Epithelial cell of prostate (primary cell): ENCODE data around the gene FBXL20.
"Not testable (repeated sequence)": the region's sequence is repeated elsewhere in the genome, so short reads cannot be mapped to it uniquely, and the experiment has no call there.

Experiments
- DNase-seq: peaks from one replicate; pipeline ENCODE4 v3.0.0-alpha.2; 2011; ENCODE audit warnings: low read depth, low spot score
- H3K27ac ChIP-seq: fragments of 450-650 bp; 2 replicates; pipeline ENCODE4 v1.5.1; 2017; ENCODE audit warnings: mild to moderate bottlenecking

Gene FBXL20, protein sequence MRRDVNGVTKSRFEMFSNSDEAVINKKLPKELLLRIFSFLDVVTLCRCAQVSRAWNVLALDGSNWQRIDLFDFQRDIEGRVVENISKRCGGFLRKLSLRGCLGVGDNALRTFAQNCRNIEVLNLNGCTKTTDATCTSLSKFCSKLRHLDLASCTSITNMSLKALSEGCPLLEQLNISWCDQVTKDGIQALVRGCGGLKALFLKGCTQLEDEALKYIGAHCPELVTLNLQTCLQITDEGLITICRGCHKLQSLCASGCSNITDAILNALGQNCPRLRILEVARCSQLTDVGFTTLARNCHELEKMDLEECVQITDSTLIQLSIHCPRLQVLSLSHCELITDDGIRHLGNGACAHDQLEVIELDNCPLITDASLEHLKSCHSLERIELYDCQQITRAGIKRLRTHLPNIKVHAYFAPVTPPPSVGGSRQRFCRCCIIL

DNA sequence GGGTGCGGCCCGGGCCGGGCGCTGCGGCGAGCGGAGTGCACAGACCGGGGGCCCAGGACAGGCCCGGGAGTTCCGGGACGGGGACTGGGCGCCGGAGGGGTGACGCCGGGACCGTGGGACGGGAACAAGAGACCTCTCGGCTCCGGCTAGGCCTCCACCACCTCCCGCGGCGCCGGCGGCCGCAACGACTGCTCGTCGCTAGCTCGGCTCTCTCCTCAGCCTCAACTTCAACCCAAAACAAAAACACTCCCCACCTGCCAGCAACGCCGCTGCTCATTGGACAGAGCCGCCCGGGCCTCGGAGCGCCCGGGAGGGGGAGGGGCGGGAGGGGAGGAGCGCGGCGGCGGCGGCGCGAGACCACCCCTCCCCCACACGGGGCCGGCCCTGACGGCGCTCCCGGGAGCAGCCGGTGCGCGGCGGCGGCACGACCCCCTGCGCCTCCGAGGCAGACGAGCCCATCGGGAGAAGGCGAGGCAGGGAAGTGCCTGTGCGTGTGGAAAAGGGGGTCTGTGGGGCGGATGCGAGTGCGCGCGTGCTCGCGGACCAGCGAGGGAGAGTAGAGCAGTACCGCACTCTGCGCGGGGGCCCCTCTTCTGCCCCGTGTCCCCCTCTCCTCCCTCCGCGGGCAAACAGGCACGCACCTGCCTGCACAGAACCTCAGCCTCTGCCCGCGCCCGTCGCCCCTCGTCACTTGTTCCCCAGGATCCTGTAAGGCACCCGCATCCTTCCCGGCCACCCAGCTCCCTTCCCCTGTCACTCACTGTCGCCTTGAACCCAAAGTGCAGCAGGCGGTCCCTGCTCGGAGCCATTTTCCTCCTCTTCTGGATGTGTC is at the start of gene FBXL20:
FBXL20 (minus strand) TSS at position 215 of the 832 bp plus-strand sequence. CDS start 224 bp downstream, outside the sequence.
- DNase-seq = peak; percentile 26
- H3K27ac ChIP-seq = peak within 1 kb of the TSS; percentile 50

DNA sequence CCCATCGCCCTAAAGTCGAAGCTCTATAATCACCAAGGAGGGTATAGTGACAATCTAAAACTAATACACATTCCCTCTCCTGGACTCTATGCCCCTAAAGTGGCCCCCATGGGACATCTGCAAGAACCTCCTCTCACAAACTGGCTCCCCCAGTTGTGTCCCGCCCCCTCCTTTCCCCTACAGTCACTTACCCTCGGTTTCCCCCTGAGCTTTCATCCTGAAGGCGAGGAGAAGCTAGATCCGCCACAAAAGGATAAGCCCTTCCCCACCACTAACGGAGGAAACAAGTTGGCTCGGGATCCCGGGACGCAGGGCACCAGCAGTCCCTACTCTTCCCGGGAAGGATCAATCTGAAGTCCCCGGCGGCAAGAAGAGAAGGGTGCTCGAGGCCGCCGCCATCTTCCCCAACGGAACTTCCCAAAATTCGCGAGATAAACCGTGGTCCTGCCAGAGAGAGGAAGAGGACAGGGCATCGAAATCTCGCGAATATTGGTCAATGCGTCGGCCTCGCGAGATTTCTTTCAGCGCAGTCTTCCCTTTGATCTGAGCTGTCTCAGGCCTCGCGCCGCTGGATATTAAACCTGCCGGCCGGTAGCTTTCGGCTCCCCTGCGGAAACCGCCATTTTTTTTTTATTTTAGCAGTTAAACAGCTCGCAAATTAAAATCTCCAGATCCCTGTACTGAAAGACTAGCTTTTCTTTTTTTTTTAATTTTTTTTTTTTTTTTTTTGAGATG is 49.6 kb upstream of the FBXL20 start, which contains the start of gene MED1:
MED1 (minus strand) TSS at position 417 of the 735 bp plus-strand sequence; CDS start at position 216, 201 bp downstream.
- peak; percentile 92 for DNase-seq
- peak within 1 kb of the TSS; percentile 68 for H3K27ac ChIP-seq

DNA sequence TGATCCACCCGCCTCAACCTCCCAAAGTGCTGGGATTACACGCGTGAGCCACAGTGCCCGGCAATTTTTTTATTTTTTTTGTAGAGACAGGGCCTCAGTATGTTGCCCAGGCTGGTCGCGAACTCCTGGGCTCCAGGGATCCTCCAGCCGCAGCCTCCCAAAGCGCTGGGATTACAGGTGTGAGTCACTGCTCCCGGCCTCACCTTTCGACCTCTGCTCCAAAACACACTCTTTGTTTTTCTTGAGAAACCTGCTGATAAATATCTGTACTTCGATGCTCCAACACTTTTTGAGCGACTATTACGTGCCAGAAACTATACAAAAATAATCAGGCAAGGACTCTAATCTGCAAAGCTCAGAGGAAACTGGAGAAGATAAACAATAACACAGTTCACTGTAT is 48.6 kb upstream of the FBXL20 start:
- no peak for DNase-seq
- H3K27ac ChIP-seq = no peak overlapping the region

DNA sequence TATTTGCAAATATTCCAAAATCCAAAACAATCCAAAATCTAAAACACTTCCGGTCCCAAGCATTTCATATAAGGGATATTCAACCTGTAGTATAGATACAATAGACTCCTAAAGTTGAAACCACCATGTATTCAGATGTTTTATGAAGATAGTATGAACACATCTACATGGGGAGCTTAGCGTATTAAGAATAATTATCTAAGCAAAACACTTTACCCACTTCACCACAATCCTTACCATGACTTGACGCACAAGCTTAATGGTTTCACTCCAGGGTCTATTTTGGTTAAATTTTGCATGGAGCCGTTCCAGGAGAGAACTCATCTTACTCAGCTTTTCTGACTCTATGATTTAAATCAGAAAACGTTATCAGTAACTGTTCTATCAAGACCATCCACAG is 46.1 kb upstream of the FBXL20 start:
- no peak for DNase-seq
- H3K27ac ChIP-seq = no peak overlapping the region

DNA sequence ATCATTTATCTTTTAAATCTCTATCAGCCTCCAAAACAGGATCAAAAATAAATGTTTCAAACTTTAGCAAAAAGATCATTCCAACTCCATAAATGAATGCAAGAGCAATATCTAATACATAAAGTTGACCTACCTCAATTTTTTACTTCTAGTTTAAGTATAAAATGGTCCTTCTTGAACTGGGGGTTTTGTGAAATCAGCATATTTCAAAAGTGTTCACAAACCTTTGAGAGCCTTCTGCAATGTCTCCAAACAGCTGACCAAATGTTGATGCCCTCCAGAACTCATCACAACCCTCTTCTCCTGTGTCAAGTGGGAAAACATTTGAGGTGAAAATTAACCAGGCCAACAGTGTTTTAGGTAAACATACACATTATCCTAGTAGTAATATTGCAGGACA is 41.9 kb upstream of the FBXL20 start:
- no peak for DNase-seq
- no peak overlapping the region for H3K27ac ChIP-seq

DNA sequence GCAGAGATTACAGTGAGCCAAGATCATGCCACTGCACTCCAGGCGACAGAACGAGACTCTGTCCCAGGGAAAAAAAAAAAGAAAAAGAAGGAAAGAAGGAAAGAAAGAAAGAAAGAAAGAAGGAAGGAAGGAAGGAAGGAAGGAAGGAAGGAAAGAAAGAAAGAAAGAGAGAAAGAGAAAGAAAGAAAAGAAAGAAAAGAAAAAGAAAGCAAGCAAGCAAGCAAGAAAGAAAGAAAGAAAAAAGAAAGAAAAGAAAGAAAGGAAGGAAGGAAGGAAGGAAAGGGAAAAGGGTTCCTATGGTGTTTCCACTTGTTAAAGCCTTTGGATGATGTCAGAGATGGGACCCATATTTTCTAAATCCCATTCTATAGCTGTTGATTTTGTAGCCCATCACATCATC is 38.4 kb upstream of the FBXL20 start:
- not testable (repeated sequence) for DNase-seq, H3K27ac ChIP-seq

DNA sequence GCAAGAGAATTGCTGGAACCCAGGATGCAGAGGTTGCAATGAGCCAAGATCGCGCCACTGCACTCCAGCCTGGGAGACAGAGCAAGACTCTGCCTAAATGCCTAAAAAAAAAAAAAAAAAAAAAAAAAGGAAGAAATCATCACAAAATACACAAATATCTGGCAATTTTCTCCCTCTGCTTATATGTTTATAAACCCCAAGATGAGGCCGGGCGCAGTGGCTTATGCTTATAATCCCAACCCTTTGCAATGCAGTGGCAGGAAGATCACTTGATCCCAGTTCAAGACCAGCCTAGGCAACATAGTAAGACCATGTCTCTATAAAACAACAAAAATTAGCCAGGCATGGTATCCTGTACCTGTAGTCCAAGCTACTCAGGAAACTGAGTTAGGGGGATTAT is 28.2 kb upstream of the FBXL20 start:
- no peak for DNase-seq
- no peak overlapping the region for H3K27ac ChIP-seq

DNA sequence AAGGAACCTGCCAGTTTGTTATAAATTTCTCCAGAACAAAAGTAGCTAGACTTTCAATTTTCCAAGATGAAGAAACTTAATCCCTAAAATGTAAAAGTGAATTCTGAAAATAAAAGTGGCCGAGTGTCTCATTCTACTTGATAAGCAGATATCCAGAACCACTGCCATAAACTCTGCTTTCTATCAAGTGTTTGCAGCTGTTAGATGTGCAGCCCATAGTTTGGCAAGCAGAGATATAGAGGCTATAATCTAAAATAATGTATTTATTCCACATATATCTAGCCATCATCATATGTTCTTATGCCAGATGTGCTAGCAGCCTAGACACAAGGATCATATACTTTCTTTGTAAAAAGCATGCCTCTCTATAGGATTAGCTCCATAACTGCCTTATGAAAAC is 14.7 kb upstream of the FBXL20 start:
- H3K27ac ChIP-seq = no peak overlapping the region
- no peak for DNase-seq

DNA sequence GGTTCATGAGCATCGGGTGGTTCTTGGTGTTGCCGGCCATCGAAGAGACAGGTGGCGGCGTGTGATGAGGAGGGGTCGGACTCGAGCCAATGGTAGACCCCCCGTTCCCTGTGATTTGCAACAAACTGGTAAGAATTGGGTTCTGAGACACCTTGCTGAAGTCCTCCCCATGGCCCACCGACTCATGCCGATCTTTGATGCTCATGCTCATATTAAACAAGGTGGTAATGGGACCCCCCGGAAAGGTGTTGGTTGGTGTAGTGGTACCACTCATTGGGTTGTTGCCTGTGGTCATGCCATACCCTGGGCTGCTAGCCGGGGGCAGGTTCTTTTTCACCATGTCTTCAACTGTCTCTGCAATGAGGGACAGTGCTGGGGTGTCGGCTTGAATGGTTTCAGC is 8.9 kb upstream of the FBXL20 start:
- no peak for DNase-seq
- no peak overlapping the region for H3K27ac ChIP-seq

DNA sequence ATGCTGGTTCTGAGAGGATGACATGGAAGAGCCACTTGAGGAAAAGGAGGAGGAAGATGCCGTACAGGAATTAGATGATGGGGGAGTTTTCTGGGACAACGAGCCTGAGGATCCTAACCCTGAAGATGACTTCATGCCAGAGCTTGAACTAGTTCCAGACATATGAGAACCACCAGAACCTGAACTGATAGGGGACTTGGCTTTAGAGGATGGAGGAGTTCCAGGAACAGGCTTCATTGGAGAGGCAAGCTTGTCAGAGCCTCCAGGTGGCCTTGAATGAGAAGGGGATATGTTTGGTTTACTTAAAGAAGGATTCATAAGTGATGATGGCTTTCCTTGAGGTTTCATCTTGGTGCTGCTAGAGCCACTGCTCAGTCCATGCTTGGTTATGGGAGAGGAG is 6.9 kb upstream of the FBXL20 start:
- no peak overlapping the region for H3K27ac ChIP-seq
- no peak for DNase-seq

DNA sequence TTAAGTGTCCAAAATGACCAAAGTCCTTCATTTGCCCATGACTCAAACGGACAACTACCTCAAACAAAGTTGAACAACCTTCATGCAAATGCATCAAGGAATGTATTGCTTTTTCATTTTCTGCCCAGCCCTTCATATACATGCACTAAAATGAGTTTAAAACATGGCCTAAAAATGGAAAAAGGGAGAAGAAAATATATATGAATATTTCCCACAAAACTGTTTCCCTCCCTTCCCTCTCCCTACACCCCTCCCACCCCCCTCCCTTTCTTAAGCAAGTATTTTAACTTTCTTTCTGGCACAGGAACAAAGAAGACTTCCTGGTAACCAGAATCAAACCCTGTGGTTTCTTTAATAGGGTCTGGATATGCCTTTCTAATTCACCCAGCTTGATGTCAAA is 5.5 kb upstream of the FBXL20 start:
- H3K27ac ChIP-seq = no peak overlapping the region
- no peak for DNase-seq

DNA sequence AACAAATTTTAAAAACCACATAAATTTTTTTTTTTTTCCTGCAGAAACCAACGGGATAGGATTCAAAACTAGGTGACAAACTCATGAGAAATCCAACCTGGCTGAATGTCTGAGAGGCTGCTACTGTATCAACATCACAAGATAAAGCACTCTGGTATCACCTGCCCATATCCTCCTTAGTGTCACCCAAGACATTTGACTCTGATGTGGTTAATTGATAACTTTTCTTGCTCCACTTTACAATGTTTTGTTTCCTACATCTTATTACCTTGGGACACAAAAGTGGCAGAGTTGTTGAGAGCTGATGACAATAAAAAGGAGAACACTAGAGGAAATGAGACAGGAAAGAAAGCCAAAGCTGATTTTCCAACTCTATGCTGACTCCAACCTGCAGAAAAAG is 4.0 kb upstream of the FBXL20 start:
- H3K27ac ChIP-seq = peak overlapping the region; percentile 81
- no peak for DNase-seq

DNA sequence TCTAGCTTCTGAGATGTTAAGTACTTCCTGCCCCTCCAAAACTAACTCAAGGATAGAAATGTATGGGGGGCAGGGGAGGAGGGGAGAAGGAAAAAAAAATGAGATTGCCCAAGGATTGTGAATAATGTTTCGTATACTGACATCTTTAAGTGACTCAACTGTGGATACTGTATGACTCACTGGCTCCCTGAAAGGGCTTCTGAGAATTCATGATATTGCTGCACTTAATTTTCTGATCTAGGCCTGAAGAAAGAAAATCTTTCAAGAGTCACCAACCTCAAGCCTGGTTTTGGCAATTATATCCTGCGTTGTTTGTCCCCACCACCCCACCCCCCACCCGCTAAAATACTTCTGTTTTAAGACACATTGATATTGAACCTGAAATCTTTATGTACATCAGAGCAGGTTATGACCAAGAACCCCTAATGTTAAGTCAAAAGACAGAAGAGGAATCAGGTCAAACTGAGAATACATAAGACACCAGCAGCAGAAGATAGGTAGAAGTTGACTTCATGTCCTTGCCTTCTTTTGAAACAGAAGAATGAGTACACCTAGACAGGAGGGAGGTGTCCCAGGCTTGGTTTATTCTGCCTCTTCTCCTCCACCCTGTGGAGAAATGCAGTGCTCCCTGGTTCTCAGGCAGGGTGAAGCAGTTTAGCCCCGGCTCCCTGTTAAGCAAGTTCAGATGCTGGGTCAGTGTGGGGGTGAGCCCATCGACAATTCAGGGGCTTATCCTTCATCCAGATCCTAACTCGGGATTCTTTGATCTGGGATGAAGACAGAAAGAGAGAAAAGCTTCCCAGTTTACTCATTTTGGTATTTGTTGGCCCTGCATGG is 3.3 kb upstream of the FBXL20 start:
- peak; percentile 46 for DNase-seq
- H3K27ac ChIP-seq = peak overlapping the region; percentile 81

DNA sequence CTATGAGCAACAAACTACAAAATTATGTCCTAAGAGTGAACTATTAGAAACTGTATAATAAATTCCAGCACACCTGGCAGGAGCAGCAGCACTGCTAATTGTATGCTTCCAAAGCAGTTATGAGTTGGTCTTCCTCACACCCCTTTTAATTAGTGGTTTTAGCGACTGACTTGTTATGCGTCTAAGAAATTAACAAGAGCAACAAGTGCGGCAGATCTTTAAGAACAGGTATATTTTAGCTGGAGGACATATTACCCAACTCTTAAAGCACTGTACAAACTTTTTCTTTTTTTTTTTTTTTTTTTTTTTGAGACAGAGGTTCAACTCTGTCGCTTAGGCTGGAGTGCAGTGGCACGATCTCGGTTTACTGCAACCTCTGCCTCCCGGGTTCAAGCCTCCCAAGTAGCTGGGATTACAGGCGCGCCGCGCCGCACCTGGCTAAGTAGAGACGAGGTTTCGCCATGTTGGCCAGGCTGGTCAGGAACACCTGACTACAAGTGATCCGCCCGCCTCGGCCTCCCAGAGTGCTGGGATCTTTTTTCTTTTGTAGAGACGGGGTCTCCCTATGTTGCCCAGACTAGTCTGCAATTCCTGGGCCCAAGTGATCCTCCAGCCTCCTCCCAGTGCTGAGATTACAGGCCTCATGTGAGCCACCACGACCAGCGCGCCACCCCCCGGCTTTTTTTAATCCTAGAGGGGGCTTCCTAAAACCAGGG is 1.6 kb upstream of the FBXL20 start:
- no peak for DNase-seq
- no peak overlapping the region for H3K27ac ChIP-seq

DNA sequence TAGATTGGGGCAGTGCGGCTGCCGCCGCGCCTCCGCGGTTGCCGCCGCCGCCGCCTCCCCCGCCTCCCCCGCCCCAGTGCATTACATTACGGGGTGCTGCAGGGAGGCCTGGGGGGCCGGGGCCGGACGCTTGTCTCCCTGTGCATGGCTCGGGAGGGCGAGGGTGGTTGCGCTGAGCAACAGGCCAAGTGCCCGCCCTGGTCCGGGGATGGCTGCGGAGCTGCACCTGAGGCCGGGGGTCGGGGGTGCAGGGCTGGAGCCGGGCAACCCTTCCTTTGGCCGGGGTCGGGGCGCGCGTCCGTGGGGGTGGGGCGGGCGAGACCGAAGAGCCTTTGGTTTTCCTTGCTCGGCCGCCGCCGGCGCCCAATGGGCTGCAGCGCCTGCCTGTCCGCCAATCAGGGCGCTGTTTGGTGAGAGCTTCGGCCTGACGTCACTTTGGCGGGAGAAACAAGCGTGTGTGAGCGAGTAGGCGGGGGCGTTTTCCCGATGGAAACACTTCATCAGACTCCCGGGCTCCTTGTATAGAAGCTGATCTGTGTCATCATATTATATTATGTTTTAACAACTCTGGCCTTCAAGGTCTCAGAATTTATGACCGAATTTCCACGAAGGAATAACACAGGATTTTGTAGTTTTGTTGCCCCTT is 941 bp upstream of the FBXL20 start:
- peak overlapping the region; percentile 50 for H3K27ac ChIP-seq
- DNase-seq = peak; percentile 78

DNA sequence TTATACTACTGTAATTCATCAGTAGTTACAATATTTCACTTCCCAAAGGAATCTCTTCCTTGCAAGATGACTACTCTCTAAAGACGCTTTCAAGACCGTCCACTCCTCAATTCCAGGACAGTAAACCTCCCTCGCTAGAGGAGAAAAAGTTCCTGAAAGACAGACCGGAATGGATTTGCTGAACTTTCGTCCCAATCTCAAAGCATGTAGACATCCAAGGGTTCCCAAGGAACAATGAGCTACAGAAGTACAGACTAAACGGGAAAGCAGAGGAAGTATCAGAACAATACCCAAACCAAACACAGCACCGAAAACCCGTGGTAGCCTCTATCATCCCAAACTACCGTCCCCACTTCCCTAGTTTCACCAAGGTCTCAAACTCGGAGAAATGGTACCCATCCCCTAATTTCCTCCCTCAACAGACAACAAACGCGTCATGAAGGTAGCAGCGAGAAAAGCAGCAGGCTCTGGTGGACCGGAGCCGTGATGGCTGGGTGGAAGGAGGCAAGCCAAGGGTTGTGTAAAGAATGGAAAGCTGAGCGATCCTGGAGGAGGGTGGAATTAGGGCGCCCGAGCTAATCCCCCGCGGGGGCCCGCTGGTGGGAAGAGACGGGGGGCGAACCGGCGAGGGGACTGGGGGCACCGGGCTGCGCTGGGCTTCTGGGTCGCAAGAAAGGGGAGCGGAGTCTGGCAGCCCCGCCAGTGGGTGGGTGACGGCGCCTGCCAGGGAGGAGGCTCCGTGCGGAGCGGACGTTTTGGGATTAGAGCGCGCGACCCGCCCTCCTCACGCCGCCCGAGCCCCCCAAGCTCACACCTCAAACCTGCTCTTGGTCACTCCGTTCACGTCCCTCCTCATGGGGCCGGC is 647 bp downstream of the FBXL20 start:
- H3K27ac ChIP-seq = peak overlapping the region; percentile 50
- DNase-seq = no peak

DNA sequence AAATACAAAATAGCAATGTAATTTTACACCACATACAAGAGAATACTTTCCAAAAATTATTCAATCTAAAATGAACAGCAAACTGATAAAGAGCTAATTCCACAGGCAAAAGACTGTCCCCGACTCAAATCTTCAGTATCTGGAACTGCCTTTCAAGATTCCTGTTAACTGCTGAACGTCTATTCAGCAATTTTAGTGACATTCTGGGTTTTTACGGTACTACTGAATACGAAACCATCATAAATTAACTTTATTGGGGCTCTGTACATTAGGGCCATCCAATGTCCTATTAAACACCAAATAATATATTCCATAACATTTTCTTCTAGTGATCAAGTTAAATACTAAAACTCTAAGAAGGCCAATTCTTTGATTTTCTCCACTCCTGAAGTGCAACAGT is 1.6 kb downstream of the FBXL20 start:
- no peak for DNase-seq

DNA sequence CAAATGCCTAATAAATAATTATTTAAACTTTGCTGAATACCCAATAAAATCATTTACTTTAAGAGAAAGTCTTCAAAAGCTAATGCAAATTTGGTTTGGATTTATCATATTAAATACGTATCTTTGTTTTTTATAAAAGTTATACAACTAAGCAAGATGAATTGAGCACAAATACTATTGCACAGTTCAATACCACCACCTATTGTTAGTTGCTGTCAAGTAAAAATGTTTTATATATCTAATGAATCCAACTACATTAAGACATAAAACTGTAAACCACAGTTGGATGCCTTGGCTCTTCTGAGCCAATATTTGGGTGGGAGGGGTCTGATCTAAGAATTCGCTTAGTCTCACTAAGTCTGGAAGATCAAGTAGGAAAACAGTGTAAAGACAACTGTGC is 7.7 kb downstream of the FBXL20 start:
- no peak overlapping the region for H3K27ac ChIP-seq
- DNase-seq = no peak

More for the DNA sequence above, 1.6 kb downstream of the FBXL20 start:
- H3K27ac ChIP-seq = no peak overlapping the region
